MM.1S (cell line): ENCODE measurements around the gene ZDHHC8.

ENCODE experiments used
- DNase-seq: peaks from one replicate; pipeline ENCODE4 v3.0.0-alpha.2; 2015
- H2AFZ ChIP-seq: fragments of 300-600 bp; sonication (generic); 2 replicates; pipeline ENCODE4 v1.6.0; 2016; ENCODE audit warnings: antibody characterized with exemption, low read length
- H3F3A ChIP-seq: fragments of 300-600 bp; sonication (generic); 2 replicates; pipeline ENCODE4 v1.6.1; 2016; ENCODE audit warnings: mild to moderate bottlenecking, antibody characterized with exemption, low read length, moderate library complexity, mixed read lengths; ENCODE audit not compliant: insufficient read depth
- H3K27ac ChIP-seq: fragments of 300-600 bp; sonication (generic); 2 replicates; pipeline ENCODE4 v1.5.1; 2016; ENCODE audit warnings: mild to moderate bottlenecking, low read length
- H3K27me3 ChIP-seq: fragments of 300-600 bp; sonication (generic); replicated peaks from 2 replicates; pipeline ENCODE4 v1.6.0; 2016; ENCODE audit warnings: low read length; ENCODE audit not compliant: insufficient read depth
- H3K36me3 ChIP-seq: fragments of 300-600 bp; sonication (generic); replicated peaks from 2 replicates; pipeline ENCODE4 v1.6.1; 2016; ENCODE audit warnings: mild to moderate bottlenecking, low read length, mixed read lengths; ENCODE audit not compliant: insufficient read depth
- H3K4me1 ChIP-seq: fragments of 300-600 bp; sonication (generic); 2 replicates; pipeline ENCODE4 v1.6.1; 2016; ENCODE audit warnings: low read length, mixed read lengths
- H3K4me2 ChIP-seq: fragments of 300-600 bp; sonication (generic); 2 replicates; pipeline ENCODE4 v1.6.0; 2016; ENCODE audit warnings: low read depth, low read length
- H3K4me3 ChIP-seq: fragments of 300-600 bp; sonication (generic); 2 replicates; pipeline ENCODE4 v1.5.1; 2016; ENCODE audit warnings: low read length, mixed read lengths
- H3K79me2 ChIP-seq: fragments of 300-600 bp; sonication (generic); 2 replicates; pipeline ENCODE4 v1.6.1; 2016; ENCODE audit warnings: mixed run types, low read length, mixed read lengths
- H3K9ac ChIP-seq: fragments of 300-600 bp; sonication (generic); 2 replicates; pipeline ENCODE4 v1.6.1; 2016; ENCODE audit warnings: low read length, mixed read lengths
- H3K9me2 ChIP-seq: fragments of 300-600 bp; sonication (generic); replicated peaks from 2 replicates; pipeline ENCODE4 v1.6.1; 2016; ENCODE audit warnings: mild to moderate bottlenecking, low read length, mixed read lengths; ENCODE audit not compliant: insufficient read depth
- H3K9me3 ChIP-seq: fragments of 300-600 bp; sonication (generic); replicated peaks from 2 replicates; pipeline ENCODE4 v1.6.1; 2016; ENCODE audit warnings: mild to moderate bottlenecking, low read length, mixed read lengths; ENCODE audit not compliant: insufficient read depth
- H4K20me1 ChIP-seq: fragments of 300-600 bp; sonication (generic); 2 replicates; pipeline ENCODE4 v1.6.1; 2016; ENCODE audit warnings: mild to moderate bottlenecking, low read length, moderate library complexity, mixed read lengths; ENCODE audit not compliant: insufficient read depth
- CTCF ChIP-seq: fragments of 300-600 bp; sonication (generic); IDR thresholded peaks from 2 replicates; pipeline ENCODE4 v1.5.1; 2016; ENCODE audit warnings: antibody characterized with exemption, low read length, mixed read lengths
- EZH2 ChIP-seq: fragments of 300-600 bp; sonication (generic); optimal IDR thresholded peaks from 2 replicates; pipeline ENCODE3; 2017; ENCODE audit warnings: low read depth, mild to moderate bottlenecking, antibody characterized with exemption, low read length, mixed read lengths
- EZH2phosphoT487 ChIP-seq: fragments of 300-600 bp; sonication (generic); IDR thresholded peaks from 2 replicates; pipeline ENCODE4 v1.6.1; 2018; ENCODE audit warnings: antibody characterized with exemption, low read length

ZDHHC8 gene

GRCh38 chr22:20196094-20196842 is 64.7 kb downstream of the ZDHHC8 start:
- H3K4me3 ChIP-seq, result no peak overlapping the region
- H3K4me2 ChIP-seq, result no peak overlapping the region
- no peaks in the 10 kb centered on the region for H3K36me3 ChIP-seq
- H3F3A ChIP-seq, result no peaks in the 10 kb centered on the region
- no peaks in the 10 kb centered on the region for H3K79me2 ChIP-seq
- no peak for TF ChIP-seq EZH2
- TF ChIP-seq EZH2phosphoT487, result no peak
- no peak for TF ChIP-seq CTCF
- DNase-seq, result no peak
- no peak overlapping the region for H3K27ac ChIP-seq
- H3K4me1 ChIP-seq, result no peaks in the 10 kb centered on the region
- peaks cover 98% of the 10 kb centered on the region for H3K27me3 ChIP-seq
- H3K9me3 ChIP-seq, result no peaks in the 10 kb centered on the region
- no peaks in the 10 kb centered on the region for H4K20me1 ChIP-seq
- no peaks in the 10 kb centered on the region for H3K9me2 ChIP-seq
- no peak overlapping the region for H3K9ac ChIP-seq
- H2AFZ ChIP-seq, result no peak overlapping the region
